Endodermal cell (in vitro differentiated cells): Measurements from ENCODE around the gene C3orf18. TPM values are rescaled to one million over a fixed set of nuclear protein-coding genes. Genes with fewer than 3 reads are reported as not detected.

Experiments used
- DNase-seq: peaks from one replicate; pipeline ENCODE4 v3.0.0-alpha.2; 2017
- H3K27ac ChIP-seq: 2 replicates; pipeline ENCODE4 v1.5.1; 2013; ENCODE audit warnings: mild to moderate bottlenecking, low read depth, low read length, moderate library complexity
- H3K27me3 ChIP-seq: 2 replicates; pipeline ENCODE4 v1.6.1; 2013; ENCODE audit warnings: mild to moderate bottlenecking, low read length, moderate library complexity; ENCODE audit not compliant: insufficient read depth, control insufficient read depth, poor library complexity, severe bottlenecking
- H3K36me3 ChIP-seq: 2 replicates; pipeline ENCODE4 v1.7.0; 2013; ENCODE audit warnings: mild to moderate bottlenecking, low read length, moderate library complexity; ENCODE audit not compliant: control insufficient read depth, insufficient read depth
- H3K4me1 ChIP-seq: one replicate; pipeline ENCODE4 v1.7.0; 2013; ENCODE audit warnings: low read length; ENCODE audit not compliant: control insufficient read depth, insufficient read depth
- H3K4me3 ChIP-seq: 2 replicates; pipeline ENCODE4 v1.5.1; 2013; ENCODE audit warnings: mild to moderate bottlenecking, low read length, moderate library complexity
- H3K9ac ChIP-seq: 2 replicates; pipeline ENCODE4 v1.6.1; 2013; ENCODE audit warnings: mild to moderate bottlenecking, low read length, moderate library complexity; ENCODE audit not compliant: poor library complexity, severe bottlenecking; ENCODE audit errors: extremely low read depth
- H3K9me3 ChIP-seq: 2 replicates; pipeline ENCODE4 v1.6.1; 2013; ENCODE audit warnings: mild to moderate bottlenecking, low read length, moderate library complexity; ENCODE audit not compliant: control insufficient read depth
- H3K27ac Mint-ChIP-seq: 2 replicates; pipeline ENCODE4 v1.8.0; 2020; ENCODE audit warnings: mixed read lengths
- H3K27me3 Mint-ChIP-seq: 2 replicates; pipeline ENCODE4 v1.8.0; 2021; ENCODE audit warnings: mild to moderate bottlenecking, mixed read lengths; ENCODE audit not compliant: insufficient read depth
- H3K36me3 Mint-ChIP-seq: 2 replicates; pipeline ENCODE4 v1.8.0; 2020; ENCODE audit warnings: low read depth, mixed read lengths
- H3K4me1 Mint-ChIP-seq: 2 replicates; pipeline ENCODE4 v1.8.0; 2020; ENCODE audit warnings: mixed read lengths
- H3K4me3 Mint-ChIP-seq: 2 replicates; pipeline ENCODE4 v1.8.0; 2020; ENCODE audit warnings: mild to moderate bottlenecking, moderate library complexity, mixed read lengths
- H3K9me3 Mint-ChIP-seq: 2 replicates; pipeline ENCODE4 v1.8.0; 2020; ENCODE audit warnings: mild to moderate bottlenecking, mixed read lengths
- WGBS, 2 experiments: methylation state at CpG; one replicate each; pipeline versions ENCODE4 v1.1.5 to v1.1.7; 2013; ENCODE audit warnings: missing lambda C conversion rate in 2 of 2, mixed read lengths in 1 of 2; ENCODE audit not compliant: insufficient coverage in 1 of 2, insufficient read length in 1 of 2; 5-methylcytosine and 5-hydroxymethylcytosine counted together
- total RNA-seq, 2 donors: library from RNA; stranded (reverse); fragmentation: NEBNext Ultra II Directional in 1 of 2; extraction: Animal tissue kit (Norgen Biotek cat#: 25700) in 1 of 2; gene quantifications; 2 replicates in 1 of 2; 3 replicates in 1 of 2; pipeline ENCODE4 v1.2.1, GENCODE V29; 2021
- TF ChIP-seq, protein P1 (sequence below): fragments of 200-600 bp; sonication (generic); conservative IDR thresholded peaks from 2 replicates; pipeline ENCODE4 v1.5.0; 2021; ENCODE audit warnings: antibody characterized with exemption, mild to moderate bottlenecking

C3orf18 gene
- total RNA-seq, 2 donors from 2014 or later, result 14.4 to 16.9 TPM

DNA sequence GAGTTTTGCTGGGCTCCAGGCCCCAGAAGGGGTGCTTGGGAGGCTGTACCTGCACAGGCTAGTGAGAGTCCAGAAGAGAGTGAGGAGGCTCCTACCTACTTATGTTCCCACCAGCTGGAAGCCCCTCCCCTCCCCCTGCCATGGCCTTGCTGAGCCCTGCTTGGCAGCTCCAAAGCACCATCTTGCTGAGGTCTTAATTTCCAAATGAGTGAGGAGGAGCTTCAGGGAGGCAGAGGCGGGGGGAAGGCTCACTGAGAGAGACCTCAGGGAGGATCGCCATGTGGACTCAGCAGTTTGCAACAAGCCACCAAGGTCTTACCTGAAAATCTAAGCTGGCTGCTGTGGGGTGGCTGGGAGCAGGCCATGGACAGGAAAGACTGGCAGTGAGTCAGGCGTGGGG lies 55.4 kb downstream of the C3orf18 start:
- Histone ChIP-seq H3K9ac (no peak overlapping the region), H3K9me3 (no peaks in the 10 kb centered on the region), H3K27me3 (peaks cover 5% of the 10 kb centered on the region), H3K4me1 (peaks cover 19% of the 10 kb centered on the region), H3K27ac (no peak overlapping the region), H3K36me3 (no peaks in the 10 kb centered on the region), H3K4me3 (no peak overlapping the region)
- Mint-ChIP-seq H3K36me3 (no peaks in the 10 kb centered on the region), H3K27ac (no peak overlapping the region), H3K9me3 (no peaks in the 10 kb centered on the region), H3K4me1 (peaks cover 23% of the 10 kb centered on the region), H3K4me3 (no peak overlapping the region), H3K27me3 (peaks cover 8% of the 10 kb centered on the region)
- 84 to 87% methylated on average over 2 to 3 of the region's 3 CpGs for WGBS, 2 experiments
- TF ChIP-seq, protein P1, sequence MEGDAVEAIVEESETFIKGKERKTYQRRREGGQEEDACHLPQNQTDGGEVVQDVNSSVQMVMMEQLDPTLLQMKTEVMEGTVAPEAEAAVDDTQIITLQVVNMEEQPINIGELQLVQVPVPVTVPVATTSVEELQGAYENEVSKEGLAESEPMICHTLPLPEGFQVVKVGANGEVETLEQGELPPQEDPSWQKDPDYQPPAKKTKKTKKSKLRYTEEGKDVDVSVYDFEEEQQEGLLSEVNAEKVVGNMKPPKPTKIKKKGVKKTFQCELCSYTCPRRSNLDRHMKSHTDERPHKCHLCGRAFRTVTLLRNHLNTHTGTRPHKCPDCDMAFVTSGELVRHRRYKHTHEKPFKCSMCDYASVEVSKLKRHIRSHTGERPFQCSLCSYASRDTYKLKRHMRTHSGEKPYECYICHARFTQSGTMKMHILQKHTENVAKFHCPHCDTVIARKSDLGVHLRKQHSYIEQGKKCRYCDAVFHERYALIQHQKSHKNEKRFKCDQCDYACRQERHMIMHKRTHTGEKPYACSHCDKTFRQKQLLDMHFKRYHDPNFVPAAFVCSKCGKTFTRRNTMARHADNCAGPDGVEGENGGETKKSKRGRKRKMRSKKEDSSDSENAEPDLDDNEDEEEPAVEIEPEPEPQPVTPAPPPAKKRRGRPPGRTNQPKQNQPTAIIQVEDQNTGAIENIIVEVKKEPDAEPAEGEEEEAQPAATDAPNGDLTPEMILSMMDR, result no peak
- no peak for DNase-seq

DNA sequence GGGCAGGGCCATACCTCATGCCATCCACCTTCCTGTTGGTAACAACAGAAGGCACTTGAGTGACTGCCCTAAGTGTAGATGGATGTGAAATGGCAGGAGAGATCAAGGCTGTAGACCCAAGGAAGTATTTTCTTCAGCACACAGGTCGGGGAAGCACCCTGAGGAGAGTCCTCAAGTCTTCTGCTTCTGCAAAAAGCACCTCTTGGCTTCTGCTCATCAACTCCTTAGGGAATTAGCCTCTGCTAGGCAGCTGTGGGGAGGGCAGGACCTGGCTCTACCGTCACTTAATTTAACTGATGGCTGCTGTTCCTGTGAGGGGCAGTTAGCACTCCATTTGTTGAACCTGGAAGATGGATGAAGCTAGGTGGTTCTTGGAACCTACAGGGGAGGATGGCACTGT lies 57.2 kb downstream of the C3orf18 start:
- no peak overlapping the region for H3K27ac ChIP-seq
- H3K4me3 ChIP-seq, result no peak overlapping the region
- 73 to 83% methylated on average over 2 of the region's 2 CpGs for WGBS, 2 experiments
- H3K9me3 Mint-ChIP-seq, result no peaks in the 10 kb centered on the region
- peaks cover 5% of the 10 kb centered on the region for H3K27me3 ChIP-seq
- peaks cover 8% of the 10 kb centered on the region for H3K27me3 Mint-ChIP-seq
- H3K9ac ChIP-seq, result no peak overlapping the region
- H3K4me3 Mint-ChIP-seq, result no peak overlapping the region
- H3K27ac Mint-ChIP-seq, result no peak overlapping the region
- H3K36me3 Mint-ChIP-seq, result no peaks in the 10 kb centered on the region
- peaks cover 6% of the 10 kb centered on the region for H3K4me1 Mint-ChIP-seq
- TF ChIP-seq, protein P1, result no peak
- DNase-seq, result no peak
- no peaks in the 10 kb centered on the region for H3K9me3 ChIP-seq
- H3K4me1 ChIP-seq, result peaks cover 2% of the 10 kb centered on the region
- no peaks in the 10 kb centered on the region for H3K36me3 ChIP-seq

GRCh38 chr3:50509715-50510114 lies 57.8 kb downstream of the C3orf18 start:
- Histone ChIP-seq H3K36me3 (no peaks in the 10 kb centered on the region), H3K4me1 (no peaks in the 10 kb centered on the region), H3K27ac (no peak overlapping the region), H3K27me3 (peaks cover 9% of the 10 kb centered on the region), H3K9me3 (no peaks in the 10 kb centered on the region), H3K4me3 (no peak overlapping the region), H3K9ac (no peak overlapping the region)
- no peak for DNase-seq
- TF ChIP-seq, protein P1, result peak; percentile 58
- Mint-ChIP-seq H3K4me1 (peaks cover under 1% of the 10 kb centered on the region), H3K27ac (no peak overlapping the region), H3K9me3 (no peaks in the 10 kb centered on the region), H3K27me3 (peaks cover 13% of the 10 kb centered on the region), H3K36me3 (no peaks in the 10 kb centered on the region), H3K4me3 (no peak overlapping the region)
- WGBS, 2 experiments, result 81 to 82% methylated on average over 4 to 5 of the region's 5 CpGs
